HG03064 (cell line): Measurements from ENCODE around the gene HIF1A.

ENCODE experiments used
- ATAC-seq: cut with Tn5 transposase; IDR thresholded peaks from one replicate; pipeline ENCODE4 v1.9.1; 2021; ENCODE audit warnings: low read depth; ENCODE audit not compliant: unreplicated experiment

Gene HIF1A

DNA sequence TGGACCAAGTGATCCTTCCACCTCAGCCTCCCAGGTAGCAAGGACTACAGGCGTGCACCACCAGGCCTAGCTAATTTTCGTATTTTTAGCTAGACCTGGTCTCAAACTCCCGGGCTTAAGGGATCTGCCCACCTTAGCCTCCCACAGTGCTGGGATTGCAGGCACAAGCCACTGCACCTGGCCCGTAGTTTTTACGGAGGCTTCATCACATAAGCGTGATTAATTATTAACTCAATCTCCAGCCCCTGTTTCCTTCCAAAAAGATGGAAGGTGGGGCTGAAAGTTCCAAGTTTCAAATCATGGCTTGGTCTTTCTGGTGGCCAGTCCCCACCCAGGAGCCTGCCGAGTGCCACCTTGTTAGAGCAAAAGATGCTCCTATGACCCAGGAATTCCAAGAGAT, 22.5 kb upstream of the HIF1A start:
- ATAC-seq: no peak

DNA sequence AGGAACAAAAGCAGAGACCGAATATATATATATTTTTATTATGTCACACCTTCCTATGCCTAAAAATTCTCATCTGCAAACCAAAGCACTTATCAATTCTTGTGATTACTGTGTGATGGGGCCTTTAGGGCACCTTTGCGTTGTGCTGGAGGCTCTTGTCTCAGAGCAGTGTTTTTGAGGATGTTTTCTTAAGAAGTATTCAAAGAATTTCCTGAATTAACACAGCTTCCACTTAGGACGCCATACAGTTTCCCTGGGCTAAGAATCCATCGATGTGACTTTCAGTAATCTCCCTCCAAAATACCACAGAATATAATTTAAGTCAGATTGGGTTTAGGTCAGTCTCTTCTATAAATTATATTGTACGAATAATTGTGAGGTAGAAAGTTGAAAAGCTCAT, 22.0 kb upstream of the HIF1A start:
- ATAC-seq: no peak

DNA sequence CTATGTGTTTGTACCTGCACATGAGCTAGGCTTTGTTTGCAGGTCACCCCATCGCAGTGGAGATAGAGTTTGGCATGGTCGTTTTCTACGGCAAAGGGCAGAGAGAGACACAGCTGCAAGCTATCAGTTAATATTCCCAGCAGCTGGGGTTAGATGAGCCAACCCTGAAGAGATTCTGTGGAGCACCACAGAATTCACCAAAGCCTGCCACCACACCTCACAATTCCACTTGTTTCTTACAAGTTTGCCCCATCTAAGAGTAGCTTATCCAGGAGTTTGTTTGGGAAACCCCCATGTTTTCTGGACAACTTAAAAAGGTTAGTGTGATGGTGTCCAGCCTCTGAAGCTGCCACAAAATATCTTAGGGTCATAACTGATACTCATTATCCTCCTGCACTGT, 20.0 kb upstream of the HIF1A start:
- no peak for ATAC-seq

DNA sequence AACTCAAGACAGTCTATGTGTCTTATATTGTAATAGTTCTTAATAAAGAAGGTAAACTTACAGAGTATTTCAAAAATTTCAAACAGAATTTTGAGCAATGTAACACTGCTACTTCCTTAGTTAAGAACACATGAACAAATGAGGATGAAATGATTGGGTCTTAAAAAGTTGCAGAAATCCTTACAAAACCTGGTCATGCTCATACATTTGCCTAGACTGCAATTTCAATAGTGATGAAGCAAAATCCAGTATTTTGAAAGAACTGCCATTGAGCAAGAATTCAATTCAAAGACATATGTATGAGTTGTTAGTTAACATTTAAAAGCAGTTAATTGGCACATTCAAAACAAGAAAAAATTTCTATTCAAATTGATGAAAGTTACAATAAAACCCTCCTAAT, 17.8 kb upstream of the HIF1A start:
- ATAC-seq: no peak

DNA sequence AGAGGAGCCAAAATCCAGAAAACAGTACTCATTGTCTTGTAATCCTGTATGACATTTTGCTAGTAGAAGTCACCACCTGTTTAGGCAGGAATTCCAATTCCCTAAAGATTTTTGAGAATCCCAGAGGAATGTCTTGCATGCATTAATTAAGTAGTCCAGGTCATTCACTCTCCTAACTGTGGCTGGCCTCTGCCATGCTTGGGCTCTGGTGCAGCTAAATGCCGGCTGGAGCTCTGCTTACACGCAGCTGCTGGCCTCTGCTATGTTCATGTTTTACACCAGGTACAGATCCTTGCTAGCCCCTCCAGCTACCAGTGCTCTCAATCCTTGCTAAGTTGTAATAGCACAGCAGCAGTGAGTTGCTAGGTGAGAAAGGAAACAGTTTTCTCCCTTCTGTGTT, 16.3 kb upstream of the HIF1A start:
- ATAC-seq: no peak

DNA sequence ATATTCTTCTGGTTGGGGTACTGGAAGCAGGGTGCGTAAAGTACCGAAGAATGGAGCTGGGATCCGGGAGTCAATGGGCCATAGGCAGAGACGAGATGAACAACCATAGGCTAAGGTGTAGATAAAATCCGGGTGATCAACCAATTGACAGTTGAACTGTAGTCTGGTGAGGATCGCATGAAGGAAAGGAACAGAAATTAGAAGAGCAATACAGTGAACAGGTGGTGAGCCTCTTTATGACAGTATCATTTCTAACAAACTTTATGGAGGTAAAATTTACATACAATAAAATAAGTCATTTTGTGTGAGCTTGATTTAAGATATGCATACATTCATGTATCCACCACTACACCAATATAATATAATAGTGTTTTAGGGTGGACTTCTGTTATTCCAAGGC, 13.9 kb upstream of the HIF1A start:
- no peak for ATAC-seq

DNA sequence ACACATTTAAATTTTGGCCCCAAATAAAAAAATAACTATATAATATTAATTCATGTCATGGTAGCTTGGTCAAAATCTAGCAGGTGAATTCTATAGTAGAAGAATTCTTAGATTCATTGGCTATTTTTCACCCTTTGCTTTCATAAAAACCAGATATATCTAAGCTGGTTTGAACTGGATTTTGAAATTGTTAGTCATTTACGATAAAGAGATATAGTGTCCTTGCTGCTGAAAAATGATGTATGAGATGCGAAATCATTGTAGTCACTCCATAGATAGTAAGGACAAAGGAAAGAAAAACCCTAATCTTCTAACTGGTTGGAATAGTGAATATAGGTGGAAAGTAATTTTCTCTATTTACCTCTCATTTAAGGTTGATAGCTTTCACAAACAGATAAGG, 12.2 kb upstream of the HIF1A start:
- ATAC-seq: no peak

DNA sequence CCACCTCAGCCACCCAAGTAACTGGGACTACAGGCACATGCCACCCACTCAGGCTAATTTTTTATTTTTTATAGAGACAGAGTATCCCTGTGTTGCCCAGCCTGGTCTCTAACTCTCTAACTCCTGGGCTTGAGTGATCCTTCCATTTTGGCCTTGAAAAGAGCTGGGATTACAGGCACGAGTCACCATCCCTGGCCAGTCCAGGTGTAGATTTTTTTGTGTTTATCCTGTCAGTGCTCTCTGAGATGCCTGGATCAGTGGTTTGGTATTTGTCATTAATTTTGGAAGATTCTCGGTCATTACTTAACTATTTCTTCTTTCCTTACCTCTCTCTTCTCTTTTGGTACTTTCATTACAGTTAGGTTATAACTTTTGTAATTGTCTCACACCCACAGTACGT, 5.3 kb upstream of the HIF1A start:
- ATAC-seq: no peak

DNA sequence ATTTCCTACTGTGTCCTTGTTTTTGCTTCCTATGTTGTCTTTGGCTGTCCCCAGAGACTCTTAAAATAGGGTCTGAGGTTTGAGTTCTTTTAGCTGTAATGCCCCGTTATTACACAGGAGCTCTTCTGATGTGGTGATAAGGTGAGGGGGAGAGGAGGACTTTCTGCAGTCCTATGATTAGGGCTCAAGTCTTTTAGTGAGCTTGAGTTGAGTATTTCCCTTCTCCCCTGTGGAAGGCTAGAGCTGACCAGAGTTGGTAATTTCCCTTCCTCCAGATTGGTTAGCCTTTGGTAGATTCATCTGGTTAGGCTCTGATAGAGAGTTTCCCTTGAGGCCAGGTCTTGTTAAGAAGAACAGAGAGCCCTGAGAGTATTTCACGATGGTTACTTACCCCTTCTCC, 4.3 kb upstream of the HIF1A start:
- ATAC-seq: no peak

DNA sequence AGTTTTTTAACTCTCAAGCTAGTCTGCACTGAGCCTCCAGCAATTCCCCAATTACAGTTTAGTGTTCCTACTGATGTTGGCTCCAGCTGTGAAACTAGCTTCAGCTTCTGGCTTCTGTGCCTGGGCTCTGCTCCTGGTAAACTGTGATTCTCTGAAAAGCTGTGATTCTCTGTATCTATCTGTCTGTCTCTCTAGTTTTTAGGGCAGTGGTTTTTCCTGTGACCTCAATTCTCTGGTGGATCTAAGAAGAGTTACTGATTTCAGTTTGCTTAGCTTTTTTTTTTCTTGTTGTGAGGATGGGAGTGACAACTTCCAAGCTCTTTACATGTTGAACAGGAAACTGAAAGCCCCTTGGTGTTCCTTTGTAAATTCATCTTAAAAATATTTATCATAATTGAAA, 3.8 kb upstream of the HIF1A start:
- ATAC-seq: no peak

DNA sequence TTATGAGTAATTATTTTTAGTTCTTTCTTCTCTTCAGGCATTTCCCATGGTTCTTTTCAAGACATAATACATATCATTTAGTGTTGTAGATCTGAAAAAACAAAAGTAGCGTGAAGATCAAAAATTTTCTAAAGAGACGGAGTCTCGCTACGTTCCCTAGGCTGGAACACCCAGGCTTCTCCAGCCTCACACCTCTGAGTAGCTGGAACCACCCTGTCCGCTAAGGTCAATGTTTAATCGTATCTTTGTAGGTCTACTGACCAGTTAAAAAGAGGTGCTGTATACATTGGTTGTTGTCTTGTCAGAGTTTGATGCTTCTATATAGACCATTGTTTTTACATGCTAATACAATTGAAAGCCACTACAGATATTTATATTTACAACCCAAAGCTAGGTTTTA, 1.3 kb upstream of the HIF1A start:
- ATAC-seq: no peak

DNA sequence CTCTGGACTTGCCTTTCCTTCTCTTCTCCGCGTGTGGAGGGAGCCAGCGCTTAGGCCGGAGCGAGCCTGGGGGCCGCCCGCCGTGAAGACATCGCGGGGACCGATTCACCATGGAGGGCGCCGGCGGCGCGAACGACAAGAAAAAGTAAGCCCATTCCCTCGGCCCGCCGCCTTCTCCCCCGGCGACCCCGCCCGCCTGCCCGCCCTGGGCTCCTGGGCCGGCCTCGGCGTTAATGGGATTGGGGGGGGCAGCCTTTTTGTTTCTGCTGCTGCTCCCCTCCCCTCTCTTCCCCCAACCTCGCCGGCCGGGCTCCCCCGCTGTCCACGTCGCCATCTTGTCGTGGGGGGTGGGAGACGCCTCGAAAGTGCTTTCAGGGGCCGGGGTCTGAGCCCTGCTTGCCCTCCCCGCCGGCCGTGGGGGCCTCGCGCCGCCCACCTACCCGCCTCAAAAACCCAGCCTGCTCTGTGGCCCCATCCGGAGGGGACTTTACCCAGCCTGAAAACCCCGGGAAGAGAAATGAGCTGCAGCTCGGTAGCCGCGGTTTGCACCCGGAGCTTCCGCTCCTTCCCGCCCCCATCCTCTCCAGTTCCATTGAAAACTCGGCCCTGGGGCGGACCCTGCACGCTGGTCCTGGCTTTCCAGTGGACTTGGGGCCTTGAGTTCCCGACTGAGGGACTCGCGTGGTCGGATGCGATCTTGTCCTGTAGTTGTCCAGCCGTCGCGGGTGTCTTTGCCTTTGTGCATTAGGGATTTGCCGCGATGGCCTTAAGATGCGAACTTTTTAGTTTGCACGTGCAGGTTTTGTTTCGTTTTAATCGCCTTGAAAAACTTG, 598 bp downstream of the HIF1A start:
- peak; percentile 3 for ATAC-seq

DNA sequence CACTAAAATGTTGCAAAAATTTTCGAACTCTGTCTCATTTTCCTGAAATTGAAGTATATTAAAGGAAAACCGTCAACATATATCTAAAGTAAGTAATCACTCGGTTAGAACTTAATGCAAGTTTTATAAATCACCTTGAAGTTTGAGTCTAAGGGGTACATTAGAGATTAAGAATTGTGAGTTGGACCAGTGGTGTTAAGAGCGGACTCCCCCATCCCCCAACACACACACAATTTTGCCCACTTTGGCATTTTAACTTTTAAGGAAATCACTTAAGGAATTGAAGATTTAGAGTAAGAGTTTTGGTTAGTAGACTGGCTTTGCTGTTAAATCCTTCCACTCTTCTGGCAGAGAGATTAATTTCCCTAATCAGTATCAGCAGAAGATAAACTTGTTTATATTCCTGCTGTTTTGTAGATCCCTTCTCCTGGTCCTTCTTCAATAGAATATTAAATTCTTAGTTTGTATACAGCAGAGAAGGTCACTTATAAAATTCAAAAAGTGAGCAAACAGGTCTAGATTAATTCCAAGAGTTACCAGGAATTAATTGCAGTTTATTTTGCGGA, 1.5 kb downstream of the HIF1A start:
- ATAC-seq: no peak

DNA sequence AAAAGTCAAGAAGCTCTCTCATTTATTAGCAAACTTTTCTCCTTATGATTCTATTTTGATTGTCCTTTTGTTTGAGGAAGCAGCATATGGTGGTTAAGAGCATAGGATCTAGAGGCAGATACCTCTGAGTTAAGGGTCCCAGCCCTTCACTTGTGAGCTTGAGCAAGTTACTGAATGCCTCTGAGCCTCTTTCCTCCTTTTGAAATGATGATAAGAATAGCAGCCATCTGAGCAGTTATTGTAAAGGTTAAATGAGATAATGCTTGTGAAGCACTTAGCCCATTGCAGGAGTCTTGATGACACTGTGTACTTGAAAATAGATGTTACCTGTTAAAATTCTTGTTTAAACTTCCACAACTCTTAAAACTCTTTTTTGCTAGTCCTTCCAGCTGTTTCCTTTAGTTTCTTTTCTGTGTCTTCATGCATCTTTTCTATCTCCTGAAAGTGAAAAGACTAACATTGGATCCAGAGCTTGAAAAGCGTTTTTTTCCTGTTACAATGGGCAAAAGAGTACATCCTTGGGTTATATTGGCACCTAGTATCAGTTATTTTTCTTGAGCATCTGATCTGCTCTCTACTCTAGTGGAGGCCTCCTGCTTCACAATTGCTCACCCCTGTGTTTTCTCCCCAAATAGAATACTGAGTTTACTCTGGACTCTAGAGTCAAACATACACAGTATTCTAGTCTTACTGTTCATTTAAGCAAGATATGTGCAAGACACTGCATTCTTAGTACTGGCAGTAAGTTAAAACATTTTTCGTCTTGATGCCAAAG, 3.1 kb downstream of the HIF1A start:
- ATAC-seq: no peak

DNA sequence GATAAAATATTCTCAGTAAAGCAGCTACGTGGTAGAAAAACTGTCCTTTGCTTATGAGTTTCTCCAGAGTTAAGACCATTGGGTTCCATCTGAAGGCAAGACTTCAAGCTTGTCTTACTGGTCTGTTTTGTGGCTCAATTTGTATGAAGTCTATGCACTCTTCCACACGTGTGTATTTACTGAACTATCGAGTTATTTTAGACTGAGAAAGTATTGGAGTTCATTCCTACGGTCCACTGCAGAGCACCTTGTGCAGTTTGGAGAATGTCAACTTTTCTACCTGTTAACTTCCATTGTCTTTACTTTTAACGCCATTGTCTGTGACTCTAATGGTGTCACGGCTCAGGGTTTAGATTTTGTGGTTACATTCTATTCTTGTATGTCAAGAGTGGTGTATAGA, 3.7 kb downstream of the HIF1A start:
- no peak for ATAC-seq

DNA sequence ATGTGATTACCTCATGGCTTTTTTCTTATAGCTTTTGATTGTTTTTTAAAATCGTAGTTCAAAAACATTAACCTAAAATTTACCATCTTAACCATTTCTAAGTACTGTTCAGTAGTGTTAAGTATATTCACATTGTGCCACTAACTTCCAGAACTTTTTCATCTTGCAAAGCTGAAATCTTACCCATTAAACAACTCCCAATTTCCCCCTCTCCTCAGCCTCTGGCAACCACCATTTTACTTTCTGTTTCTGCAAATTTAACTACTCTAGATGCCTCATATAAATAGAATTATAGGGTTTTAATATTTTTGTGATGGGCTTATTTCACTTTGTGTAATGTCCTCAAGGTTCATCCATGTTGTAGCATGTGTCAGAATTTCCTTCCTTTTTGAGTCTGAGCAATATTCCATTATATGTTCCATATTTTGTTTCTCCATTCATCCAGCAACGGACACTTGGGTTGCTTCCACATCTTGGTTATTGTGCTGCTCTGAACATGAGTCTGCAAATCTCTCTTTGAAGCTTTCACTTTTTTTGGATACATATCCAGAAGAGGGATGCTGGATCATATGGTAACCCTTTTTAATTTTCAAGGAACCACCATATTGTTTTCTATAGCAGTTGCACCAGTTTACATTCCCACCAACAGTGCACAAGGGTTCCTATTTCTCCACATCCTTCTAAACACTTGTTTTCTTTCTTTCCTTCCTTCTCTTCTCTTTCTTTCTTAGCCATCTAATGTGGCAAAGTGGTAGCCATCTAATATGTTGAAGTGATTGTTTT, 5.0 kb downstream of the HIF1A start:
- no peak for ATAC-seq

DNA sequence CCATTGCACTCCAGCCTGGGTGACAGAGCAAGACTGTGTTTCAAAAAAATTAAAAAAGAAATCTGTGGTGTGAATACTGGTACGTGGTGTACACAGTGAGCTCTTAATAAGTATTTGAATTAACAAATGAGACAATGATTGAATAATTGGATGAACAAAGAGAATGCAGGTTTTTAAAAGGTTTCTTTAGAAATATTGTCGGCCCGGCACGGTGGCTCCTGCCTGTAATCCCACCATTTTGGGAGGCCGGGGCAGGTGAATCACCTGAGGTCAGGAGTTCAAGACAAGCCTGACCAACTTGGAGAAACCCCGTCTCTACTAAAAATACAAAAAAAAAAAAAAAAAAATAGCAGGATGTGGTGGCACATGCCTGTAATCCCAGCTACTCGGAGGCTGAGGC, 6.6 kb downstream of the HIF1A start:
- no peak for ATAC-seq

DNA sequence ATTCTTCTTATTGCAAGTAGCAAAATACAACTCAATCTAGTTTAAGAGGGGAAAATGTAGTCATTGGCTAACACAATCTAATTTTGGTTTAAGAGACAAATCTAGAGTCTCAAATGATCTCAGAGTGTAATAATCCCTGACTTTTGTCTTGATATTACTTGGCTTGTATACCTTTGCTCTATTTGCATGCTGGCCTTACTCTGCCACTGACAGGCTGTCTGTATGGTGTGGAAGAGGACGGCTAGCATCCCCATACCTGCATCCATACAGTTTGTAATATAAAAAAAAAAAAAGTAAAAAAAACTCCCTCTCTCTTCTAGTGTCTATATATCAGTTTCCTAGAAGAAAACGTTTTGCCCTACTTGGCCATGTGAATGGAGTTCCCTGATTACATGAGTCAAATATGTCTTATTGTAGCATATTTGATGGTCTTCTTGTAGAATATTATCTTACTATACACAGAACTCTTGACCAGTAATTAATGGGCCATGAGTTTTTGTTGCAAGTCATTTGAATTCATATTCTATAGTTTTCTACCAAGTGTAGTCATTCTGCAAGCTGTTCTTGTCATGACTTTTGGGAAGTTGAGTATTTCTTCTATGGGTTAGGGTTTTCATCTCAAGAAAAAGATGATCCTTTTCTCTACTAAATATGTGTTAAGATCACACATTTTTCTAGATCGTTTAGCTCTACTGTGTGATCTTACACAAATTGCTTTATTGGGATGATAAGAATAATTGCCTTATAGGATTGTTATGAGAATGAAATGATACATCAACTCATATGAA, 8.2 kb downstream of the HIF1A start:
- ATAC-seq: no peak

DNA sequence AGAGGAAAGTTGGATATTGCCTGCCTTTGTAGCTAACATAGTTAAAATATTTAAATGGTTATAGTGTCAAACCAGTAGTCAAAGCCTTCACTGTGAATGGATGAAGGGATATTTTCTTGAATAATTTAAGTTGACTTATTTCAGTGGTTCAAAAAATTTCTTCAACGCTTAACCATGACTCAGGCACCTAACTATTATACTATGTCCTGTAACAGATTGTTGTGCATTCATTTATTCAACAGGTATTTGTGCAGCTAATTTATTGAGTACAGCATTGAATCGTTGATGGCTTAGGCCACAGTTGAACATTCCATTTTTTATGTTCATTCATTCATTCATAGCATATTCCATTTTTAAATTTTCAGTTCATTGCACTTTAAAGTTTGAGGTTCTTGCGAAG, 9.2 kb downstream of the HIF1A start:
- ATAC-seq: no peak

DNA sequence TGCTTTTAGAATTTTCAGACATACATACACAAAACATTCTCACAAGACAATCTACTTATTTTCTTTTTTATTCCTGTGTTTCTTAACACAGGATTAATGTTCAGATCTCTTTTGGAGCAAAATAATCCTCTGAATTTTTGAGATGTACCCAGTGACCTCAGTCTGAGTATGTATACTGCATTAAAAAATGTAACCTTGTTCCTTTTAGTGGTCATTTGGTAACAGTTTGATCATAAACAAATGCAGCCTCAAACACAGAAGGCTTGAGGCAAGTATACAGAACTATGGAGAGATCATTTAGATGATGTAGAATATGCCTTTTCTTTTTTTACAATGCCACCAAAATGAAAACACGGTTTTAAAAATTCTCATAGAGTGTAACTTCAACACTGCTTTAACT, 9.7 kb downstream of the HIF1A start:
- ATAC-seq: no peak
